Measurements from ENCODE around the gene KRTAP17-1.
"Not testable (repeated sequence)": the region's sequence is repeated elsewhere in the genome, so short reads cannot be mapped to it uniquely, and the experiment has no call there.

KRTAP17-1 gene, protein sequence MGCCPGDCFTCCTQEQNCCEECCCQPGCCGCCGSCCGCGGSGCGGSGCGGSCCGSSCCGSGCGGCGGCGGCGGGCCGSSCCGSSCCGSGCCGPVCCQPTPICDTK

GRCh38 chr17:41315204-41315794 lies at the start of gene KRTAP17-1:
KRTAP17-1 (minus strand) TSS chr17:41315710; CDS start chr17:41315650, 60 bp downstream.
- DNase-seq: no peak

DNA sequence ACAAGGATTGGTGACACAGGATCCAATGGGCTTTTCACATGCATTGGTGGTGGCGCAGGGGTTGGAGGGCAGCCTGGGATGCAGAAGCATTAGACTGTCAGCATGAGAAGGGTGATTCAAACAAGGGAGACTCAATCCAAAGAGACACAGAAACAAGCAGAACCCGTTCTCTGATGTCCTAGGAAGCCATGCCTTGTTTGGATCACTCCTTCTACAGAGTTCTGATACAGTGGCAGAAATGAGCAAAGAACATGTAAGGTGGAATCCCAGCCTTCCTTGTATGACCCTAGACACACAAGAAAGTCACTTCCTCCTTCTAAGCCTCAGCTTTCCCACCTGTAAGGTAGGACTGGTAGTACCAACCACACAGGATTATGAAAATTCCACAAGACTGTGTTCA lies 48.4 kb upstream of the KRTAP17-1 start:
- DNase-seq: no peak

DNA sequence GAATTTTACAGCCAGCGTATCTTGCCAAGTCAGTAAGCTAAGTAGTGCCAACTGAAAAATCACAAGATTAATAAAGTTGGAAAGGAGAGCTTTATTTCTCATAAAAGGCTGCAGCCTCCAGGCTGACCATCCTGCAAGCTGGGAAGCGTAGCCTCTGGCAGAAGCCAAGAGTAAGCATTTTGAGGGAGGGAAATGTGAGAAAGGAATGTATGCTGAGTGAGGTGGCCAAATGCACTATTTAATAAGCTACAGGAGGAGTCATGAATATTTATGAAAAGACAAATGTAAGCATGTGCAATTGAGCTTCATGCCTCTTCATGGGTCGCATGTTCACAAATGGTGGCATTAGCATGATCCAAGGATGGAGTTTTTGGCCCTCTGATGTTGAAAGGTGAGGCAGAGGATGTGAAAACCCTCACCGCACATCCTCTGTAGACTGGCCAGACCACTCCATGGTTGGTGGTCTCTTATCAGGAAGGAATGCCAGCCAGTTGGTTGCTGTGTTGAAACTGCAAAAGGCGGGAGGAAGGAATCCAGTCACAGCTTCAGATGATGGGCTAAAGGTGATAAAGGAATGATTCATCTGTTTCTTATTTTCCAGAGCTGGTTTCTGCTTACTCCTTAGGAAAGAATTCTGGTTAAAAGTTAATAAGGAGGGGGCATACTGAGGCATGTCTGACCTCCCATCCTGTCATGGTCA lies 44.9 kb upstream of the KRTAP17-1 start:
- no peak for DNase-seq

DNA sequence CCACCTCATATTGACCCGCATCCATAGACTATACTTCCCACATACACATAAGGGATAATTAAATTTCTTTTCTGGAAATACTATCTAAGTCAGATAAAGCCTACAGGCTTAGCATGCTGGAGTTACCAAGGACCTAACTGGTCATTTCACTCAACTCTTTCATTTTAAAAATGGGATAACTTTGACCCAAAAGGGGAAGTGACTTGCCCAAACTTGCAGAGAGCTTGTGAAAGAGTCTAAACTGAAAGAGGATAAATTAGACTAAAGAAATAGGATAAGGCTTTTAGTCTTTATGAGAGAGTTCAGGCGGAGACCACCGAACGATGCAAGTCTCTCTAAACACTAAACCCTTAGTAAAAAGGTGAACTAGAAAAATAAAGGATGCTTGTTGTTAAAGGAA lies 39.0 kb upstream of the KRTAP17-1 start:
- no peak for DNase-seq

DNA sequence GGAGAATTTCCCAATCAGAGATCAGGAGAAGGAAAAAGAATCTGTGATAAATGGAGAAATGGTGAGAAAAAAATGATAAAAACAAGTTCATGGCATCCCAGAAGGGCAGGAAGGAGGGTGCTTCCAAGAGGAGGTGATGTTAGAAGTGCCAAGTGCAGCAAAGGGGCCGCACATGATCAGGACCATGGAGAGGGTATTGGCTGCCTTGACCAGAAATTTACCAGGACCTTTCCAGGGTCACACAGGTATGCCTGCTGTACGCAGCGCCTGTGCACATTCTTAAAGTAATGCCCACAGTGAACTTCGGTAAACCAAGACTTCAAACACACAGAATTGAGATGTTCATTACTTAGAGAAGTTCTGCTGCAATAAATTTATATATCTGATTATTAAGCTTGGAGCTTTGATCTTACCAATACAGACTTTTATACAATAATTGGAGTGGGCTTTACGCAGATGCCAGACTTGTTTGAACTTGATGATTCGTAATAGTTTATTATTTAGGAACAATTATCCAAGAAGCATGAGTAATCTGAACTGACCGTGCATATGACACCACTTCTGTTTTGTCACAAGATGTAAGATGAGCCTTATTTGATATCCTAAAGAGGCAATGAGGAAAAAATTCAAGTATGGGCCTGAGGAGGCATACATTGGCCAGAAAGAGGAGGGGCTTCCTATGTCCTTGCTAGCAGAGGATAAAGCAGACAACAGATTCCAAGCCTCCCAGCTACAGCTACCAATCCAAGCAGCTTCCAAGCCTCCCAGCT lies 37.3 kb upstream of the KRTAP17-1 start:
- DNase-seq: no peak

DNA sequence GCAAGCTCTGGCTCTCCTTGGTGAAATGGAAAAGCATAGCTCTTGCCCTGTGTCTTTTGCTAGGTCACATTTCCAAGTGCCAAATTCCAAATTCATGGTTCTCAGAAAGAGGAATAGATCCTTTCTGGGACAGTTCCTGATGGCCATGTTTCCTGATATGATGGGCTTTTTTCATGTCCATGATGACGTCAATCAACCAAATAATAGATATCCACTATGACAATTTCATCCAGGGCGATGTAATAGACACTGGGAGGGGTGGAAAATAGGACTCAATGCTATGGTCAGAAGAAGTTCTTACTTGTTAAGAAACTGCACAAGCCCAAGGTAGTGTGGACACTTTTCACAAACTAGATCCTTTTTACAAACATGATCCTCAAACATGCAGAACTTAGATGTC lies 35.7 kb upstream of the KRTAP17-1 start:
- no peak for DNase-seq

DNA sequence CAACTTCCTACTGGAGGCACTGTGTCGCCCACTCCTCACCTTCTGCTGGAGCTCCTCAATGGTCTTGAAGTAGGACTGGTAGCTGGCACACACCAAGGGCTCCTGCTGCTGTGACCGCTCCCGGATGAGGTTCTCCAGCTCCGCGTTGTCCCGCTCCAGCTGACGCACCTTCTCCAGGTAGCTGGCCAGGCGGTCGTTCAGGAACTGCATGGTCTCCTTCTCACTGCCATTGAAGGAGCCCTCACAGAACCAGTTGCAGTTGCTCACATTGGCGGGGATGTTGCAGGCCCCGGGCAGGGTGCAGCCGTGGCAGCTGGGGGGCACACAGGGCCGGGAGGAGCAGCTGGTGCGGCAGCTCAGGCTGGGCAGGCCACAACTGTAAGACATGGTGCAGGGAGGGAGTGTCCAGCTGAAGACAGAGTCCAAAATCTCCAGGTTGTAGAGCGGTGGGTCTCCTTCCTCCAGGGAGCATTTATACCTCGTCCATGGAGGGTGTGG lies 34.9 kb upstream of the KRTAP17-1 start, which contains the start of gene KRT33A:
Gene KRT33A, minus strand, starts transcription at position 448 of the 498 bp plus-strand sequence. Its CDS starts 61 bp downstream, at position 387.
- DNase-seq: not testable (repeated sequence)

- DNase-seq: no peak
Observed at GRCh38 chr17:41347869-41348760, 32.6 kb upstream of the KRTAP17-1 start.

GRCh38 chr17:41346421-41346820 lies 30.9 kb upstream of the KRTAP17-1 start:
- DNase-seq: not testable (repeated sequence)

DNA sequence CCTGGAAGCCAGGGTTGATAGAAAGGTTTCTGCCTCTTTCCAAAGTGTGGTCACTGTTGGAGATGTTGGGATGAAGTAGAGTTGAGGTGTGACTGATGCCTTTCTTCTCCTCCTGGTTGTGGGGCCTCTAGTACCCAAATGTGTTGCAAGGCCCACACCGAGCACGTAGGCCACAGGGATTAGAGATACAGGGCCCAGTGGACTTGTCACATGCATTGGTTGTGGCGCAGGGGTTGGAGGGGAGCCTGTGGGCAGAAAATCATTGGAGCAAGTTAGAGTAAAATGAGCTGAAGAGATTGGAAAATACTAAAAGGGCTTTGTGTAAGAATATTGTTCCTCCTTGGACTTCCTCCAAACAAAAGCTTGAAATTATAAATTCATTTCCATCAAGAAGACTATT lies 30.5 kb upstream of the KRTAP17-1 start:
- no peak for DNase-seq

DNA sequence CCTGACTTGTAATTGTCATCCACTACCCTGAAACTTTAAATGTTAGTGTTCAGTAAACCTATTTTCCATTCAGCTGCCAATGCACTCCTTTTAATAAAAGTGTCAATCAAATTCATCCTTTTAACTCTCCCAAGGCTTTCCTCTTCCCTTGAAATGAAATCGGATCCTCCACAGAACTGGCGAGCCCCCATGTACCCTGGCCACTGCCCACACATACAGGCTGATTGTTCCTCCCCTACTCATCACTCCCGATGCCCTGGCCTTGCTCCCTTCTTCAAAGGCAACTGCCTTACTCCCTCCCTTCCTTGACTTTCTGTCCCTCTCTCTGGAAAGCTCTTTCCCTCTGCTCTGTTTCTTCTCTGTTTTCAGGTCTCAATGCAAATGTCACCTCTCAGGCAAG lies 27.5 kb upstream of the KRTAP17-1 start:
- no peak for DNase-seq

- no peak for DNase-seq
Observed at GRCh38 chr17:41340934-41341861, 25.7 kb upstream of the KRTAP17-1 start.

- DNase-seq: no peak
Observed at GRCh38 chr17:41340494-41340893, 25.0 kb upstream of the KRTAP17-1 start.

GRCh38 chr17:41339571-41340172 lies 24.2 kb upstream of the KRTAP17-1 start:
- no peak for DNase-seq

DNA sequence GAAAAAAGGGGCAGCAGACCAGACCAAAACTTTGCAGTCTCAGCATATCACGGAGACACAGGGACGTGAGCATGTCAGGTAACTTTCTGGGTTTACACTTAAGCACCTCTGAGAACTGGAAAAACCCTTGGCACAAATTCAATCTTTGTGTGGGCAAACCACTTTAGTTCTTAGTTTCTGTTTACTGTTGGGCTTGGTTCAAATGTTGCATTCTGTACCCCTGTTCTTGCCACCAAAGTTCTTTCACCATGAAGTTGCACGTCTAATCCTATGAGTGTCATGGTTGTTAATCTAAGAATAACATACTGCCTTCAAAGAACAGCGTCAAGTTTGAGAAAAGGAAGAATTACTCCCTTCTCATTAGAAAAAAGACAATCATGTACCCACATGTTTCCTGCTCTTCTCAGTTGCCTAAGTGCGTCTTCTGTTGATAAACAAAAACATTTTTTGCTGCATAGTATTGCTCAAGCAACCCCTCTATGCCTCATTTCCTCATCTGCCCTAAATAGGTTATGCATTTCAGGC lies 23.5 kb upstream of the KRTAP17-1 start:
- DNase-seq: no peak

GRCh38 chr17:41335747-41336146 lies 20.2 kb upstream of the KRTAP17-1 start:
- no peak for DNase-seq

DNA sequence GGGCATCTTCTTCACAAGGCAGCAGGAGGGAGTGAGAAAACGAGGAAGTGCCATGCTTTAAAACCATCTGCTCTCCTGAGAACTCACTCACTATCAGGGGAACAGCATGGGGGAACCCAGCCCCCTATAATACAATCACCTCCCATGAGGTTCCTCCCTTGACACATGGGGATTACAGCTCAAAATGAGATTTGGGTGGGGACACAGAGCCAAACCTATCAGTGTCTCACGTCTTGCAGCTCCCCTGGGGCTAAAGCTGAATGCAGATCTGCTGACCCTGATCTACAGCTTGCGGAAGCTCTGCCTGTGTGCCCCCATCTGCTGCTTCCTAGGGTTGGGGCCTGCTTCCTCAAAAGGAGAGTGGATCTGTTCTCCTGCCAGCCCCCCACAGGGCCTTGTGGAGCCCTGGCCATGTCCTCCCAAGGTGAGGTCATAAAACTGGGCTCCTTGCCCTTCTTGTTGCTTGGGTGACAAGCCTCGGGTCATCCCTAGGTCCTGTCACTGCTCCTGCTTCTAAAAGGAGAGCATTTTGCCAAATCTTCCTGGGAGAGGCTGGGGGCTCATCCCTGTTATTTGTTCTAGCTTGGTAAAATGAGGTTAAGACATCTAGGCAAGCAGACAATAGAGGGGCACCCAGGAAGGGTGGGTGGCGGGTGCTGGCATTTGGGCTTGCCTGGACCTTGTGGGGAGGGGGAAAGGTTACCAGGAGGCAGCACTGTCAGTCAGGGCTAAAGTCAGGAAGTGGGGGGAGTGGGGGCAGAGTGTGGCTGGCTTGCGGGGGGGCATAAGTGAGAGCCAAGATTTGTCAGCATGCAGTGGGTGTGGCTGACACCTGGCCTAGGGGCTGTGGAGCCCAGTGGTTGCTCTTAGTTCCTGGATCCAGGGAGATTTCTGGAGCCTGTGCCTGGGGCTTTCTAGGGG lies 19.1 kb upstream of the KRTAP17-1 start:
- DNase-seq: no peak

DNA sequence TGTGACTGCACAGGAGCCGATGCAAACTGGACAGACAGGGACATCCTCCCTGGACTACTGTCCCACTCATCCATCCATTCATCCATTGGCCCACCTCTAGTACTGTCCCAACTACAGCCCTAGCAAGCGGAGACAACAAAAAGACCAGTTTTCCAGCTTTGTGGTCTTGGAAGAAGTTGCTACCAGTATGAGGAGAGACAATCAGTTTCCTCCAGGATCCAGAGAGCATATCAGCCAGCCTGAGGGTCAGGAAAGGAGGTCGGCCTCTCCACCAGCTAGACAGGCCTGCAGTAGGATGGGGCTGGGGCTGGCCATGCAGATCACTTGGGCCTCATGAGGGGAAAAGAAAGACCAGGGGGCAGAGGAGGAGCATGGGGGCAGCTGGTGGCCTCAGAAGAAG lies 18.3 kb upstream of the KRTAP17-1 start:
- DNase-seq: no peak

DNA sequence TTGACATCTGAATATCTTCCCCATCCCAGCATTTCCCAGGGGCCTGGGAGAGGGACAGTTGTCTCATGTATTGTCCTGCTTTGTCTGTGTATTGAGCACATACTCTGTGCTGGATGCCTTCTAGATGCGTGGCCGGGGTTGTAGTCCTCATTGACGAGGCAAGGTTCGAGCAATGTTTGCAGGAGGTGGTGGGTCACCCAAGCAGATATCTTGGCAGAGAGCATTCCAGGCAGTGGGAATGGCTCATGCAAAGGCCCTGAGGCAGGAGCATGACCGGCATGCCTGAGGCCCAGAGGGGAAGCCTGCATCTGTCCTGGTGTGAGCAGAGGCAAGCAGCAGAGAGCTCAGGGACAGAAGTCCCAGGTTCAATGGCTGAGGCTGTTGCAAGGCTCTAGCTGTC lies 17.6 kb upstream of the KRTAP17-1 start:
- no peak for DNase-seq
